OCI-M1 (cell line): ENCODE measurements around the gene ADRM1.

Experiments
- DNase-seq: peaks from one replicate; lab custom pipeline; 2025; lab: John Stamatoyannopoulos, UW

Gene ADRM1

DNA sequence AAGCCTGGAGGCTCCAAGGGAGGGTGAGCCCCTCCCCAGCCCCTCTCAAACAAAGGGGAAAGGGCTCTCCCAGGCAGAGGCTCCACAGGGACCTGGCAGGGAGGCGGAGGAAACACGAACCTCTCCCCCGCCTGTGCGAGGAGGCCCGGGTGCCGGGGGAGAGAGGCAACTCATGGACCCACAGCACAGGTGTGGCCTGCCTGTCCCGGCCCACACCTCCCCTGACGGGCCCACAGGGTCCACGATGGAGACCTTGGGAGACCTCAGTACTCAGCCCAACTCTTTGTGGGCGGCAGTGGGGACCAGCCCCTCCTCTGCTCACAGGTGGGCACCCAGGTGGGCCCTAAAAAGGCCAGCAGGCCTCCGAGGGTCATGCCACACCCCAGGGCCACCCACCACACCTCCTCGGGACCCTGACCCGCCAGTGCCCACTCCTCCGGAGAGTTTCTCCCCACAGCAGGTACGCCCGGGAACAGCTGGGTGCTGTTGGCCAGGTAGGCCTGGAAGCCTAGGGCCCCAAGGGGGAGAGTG lies 52.1 kb downstream of the ADRM1 start:
- no peak for DNase-seq

DNA sequence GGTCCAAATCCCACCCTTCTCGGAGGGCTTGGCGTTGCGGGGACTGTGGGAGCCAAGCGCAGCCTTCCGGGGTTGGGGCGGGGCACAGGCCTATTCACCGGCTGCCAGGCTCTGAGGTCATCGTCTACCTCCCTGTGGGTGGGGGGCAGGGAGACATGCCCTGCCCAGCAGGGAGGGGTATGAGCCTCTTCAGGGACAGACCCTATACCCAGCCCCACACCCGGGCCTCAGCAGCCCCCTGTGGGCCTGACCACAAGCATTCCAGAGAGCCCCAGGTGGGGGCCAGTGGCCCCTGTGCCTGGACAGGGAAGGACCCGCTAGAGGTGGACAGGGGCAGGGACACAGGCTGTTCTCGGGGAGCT lies 52.7 kb downstream of the ADRM1 start:
- no peak for DNase-seq

DNA sequence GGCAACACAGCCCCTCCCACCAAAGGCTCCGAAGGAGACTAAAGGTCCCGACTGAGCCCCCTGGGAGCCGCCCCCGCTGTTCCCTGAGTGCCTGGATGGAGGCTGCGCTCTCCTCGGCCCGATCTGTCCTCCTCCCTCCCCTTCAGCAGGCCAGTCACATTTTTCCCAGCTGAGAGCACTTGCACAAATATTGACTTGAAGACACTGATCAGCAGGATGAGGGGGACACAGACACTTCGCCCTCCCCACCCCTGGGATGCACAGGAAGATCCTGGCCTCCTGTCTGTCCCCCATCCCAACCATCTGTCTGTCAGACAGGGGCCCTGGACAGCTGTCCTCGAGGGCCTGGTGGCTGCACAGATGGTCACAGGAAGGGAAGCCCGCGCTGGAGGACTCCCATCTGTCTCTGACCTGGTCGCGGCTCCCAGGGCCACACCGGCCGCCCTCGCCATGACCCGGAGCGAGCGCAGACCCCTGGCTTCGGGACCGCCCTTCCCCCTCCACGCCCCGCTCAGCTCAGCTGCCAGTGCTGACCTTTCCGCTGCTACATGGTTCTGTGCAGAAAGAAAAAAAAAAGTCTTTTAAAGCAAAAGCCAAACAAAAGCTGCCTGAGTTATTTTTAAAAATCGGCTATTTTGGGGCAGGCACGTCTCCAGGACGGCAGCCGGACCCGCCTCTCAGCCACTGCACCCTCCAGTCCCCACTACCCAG lies 53.2 kb downstream of the ADRM1 start:
- DNase-seq = no peak

DNA sequence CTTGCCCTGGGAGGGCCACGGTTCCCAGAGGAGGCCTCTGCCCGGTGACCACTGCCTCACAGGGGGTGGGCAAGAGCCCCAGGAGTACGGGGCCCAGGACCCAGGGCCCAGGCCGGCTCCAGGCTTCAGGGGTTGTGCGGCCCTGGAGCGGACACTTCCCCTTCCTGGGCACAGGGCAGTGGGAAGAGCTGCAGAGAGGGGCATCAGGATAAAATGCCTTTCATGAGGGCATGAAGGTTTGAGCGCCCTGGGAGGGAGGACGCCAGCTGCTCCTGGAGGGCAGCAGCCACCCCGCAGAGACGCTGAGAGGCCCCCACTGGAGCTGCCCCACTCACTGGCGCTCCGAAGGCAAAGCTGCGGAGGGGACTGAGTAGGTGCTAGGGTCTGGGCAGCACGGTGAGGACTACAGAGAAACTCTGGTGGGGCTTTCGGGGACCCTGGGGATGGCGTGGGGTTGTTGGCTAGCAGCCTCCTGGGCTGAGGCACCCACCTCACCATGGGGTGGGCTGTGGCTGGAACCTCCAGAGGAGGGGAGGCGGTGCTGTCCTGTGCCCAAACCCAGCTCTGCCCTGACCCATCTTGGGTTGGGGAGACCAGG lies 53.9 kb downstream of the ADRM1 start:
- DNase-seq = no peak

DNA sequence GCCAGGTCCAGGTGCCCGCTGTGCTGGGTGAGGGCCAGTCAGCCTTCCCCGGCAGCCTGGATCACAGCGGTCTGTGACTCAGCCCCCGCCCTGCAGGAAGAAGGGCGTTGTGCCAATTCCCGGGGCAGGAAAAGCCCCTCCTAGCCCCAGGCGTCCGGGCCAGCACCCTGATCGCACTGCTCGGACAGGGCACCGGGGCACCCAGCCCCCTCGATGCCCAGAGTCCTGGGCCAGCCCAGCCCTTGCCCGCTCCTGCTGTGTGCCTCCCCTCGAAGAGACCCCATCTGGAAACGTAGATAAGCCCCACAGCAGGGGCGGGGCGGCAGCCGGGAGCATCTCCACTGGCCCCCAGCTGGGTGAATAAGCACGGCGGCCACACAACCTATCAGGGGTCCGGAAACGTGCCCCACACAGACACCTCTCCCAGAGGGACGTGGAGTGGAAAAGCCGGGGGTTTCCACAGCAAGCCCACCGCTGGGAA lies 54.4 kb downstream of the ADRM1 start:
- DNase-seq = peak; percentile 61

DNA sequence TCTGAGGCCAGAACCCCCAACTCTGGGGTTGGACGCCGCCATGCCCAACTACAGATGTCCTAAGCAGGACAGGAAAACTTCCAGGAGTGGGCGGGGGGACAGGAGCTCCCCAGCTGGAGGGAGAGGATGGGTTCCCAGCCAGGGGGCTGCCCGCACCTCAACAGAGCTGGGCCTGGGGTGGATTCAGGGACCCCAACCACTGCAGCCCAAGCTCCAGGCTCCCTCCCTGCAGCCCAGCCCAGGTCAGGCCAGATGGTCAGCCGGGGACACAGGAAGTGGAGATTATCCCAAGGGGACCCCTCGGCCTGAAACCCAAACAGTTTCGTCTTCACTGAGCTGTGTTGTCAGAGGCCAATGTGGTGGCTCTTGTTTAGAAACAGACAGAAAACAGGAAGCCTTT lies 54.9 kb downstream of the ADRM1 start:
- DNase-seq = no peak
